ENCODE data around the gene ARG2. TPM values are rescaled to one million over a fixed set of nuclear protein-coding genes. Genes with fewer than 3 reads are reported as not detected.

Gene ARG2
- total and polyA plus RNA-seq, 2 of the 4 experiments (the other 2 are of a cell fraction) = 1.1 to 2.5 TPM

DNA sequence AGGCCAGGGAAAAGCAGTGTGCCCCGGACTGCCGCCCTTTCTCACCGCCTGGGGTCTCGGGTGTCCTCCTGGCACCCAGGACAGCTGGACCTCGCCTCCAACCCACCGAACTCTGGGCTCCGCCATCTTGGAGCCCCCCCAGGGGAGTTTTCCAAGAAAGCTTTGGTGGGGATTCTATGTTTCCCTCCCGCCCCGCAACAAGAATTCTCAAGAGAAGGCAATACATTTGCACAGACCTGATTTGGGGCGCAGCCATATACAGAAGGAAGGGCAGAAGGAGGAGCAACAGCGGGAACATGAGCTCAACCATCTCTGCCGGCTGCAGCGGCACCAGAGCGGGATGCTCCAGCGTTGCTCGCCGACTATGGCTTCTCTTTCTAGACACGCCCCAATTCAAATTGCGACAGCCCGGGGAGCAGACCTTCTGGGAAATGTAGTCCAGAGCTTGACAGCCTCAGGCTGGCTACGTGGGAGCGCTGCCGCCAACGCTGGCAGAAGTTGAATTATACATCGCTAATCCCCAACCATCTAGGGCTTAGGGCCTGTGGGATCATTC is 75.8 kb downstream of the ARG2 start, which contains the start of gene RDH11:
RDH11 (minus strand) TSS at position 371 of the 556 bp plus-strand sequence; CDS start at position 310, 61 bp downstream.
- Histone ChIP-seq H3K27me3 (ENCODE audit: control insufficient read depth, insufficient read depth, low read length) (no peaks in the 10 kb centered on the region), H2BK120ac (ENCODE audit: low read depth, low read length) (peak within 1 kb of the TSS; percentile 33), H3K4me1 (ENCODE audit: control insufficient read depth, insufficient read depth, low read length) (peaks cover 4% of the 10 kb centered on the region), H3K36me3 (ENCODE audit: control insufficient read depth, insufficient read depth, low read length) (peaks cover 13% of the 10 kb centered on the region), H3K9me3 (ENCODE audit: control insufficient read depth, insufficient read depth, low read length) (no peaks in the 10 kb centered on the region), H3K56ac (ENCODE audit: extremely low read depth, insufficient read depth, low read length) (peak within 1 kb of the TSS; percentile 48; the same call in 1 of the 2 replicates), H2AK9ac (replicated peaks; ENCODE audit: low read depth, low read length, poor library complexity) (peak within 1 kb of the TSS; percentile 80), H2BK15ac (ENCODE audit: low read depth, low read length) (no peak within 1 kb of the TSS), H3K9me1 (ENCODE audit: insufficient read depth, low read length) (peaks cover 7% of the 10 kb centered on the region), H4K8ac (ENCODE audit: low read depth in 2 of 2, low read length in 2 of 2) (peak within 1 kb of the TSS; percentile 10 to 66; a peak in 3 of 4 replicates), H3K4me2 (ENCODE audit: low read depth, low read length) (peak within 1 kb of the TSS; percentile 76), H3K79me1 (ENCODE audit: low read depth in 1 of 2, low read length in 2 of 2) (peaks cover 24 to 42% of the 10 kb centered on the region in 2 experiments), H3K9ac (ENCODE audit: low read depth, low read length) (peak within 1 kb of the TSS; percentile 61), H4K5ac (ENCODE audit: low read depth, low read length) (no peak within 1 kb of the TSS), H4K20me1 (ENCODE audit: insufficient read depth, low read length) (peaks cover 16% of the 10 kb centered on the region; the same call in 1 of the 2 replicates), H3K14ac (replicated peaks; ENCODE audit: low read depth, low read length) (peak within 1 kb of the TSS; percentile 81), H3K4me3 (ENCODE audit: insufficient read depth, low read depth, low read length) (peak within 1 kb of the TSS; percentile 75), H2AK5ac (ENCODE audit: low read depth, low read length) (peak within 1 kb of the TSS; percentile 84), H2BK5ac (ENCODE audit: low read depth, low read length, poor library complexity, severe bottlenecking) (peak within 1 kb of the TSS; percentile 55), H3K18ac (ENCODE audit: low read depth, low read length) (no peak within 1 kb of the TSS), H3K4ac (ENCODE audit: low read depth, low read length) (peak within 1 kb of the TSS; percentile 86), H4K91ac (ENCODE audit: insufficient read depth, low read depth, low read length) (peak within 1 kb of the TSS; percentile 59), H3K27ac (ENCODE audit: insufficient read depth, low read length) (peak within 1 kb of the TSS; percentile 31), H2BK20ac (ENCODE audit: low read depth, low read length) (no peak within 1 kb of the TSS; the same call in 1 of the 2 replicates), H3K23ac (ENCODE audit: low read depth, low read length) (peak within 1 kb of the TSS; percentile 84), H2AFZ (replicated peaks; ENCODE audit: low read length, poor library complexity) (peak within 1 kb of the TSS; percentile 90)
- no TSS peak for BruUV-seq (replicated peaks)
- DNase-seq (peak; percentile 89), ATAC-seq (ENCODE audit: low read depth) (peak; percentile 94)
- 0% methylated on average over 9 of the region's 25 CpGs; no CpG with 5 or more reads in 1 of the 2 experiments for WGBS, 2 experiments (ENCODE audit: extremely low coverage in 2 of 2, insufficient read length in 1 of 2)
- ChIA-PET POLR2A (ENCODE audit: unreplicated experiment) (no interaction called here), CTCF (interaction anchor here (1.0 kb wide), 1 partner anchor 9 kb away, joined by 7 read pairs; no protein-coding TSS in a partner anchor)
- TF ChIP-seq CHD1 (IDR thresholded peaks at IDR 0.05; ENCODE audit: low read depth, low read length) = no peak
- TF ChIP-seq, protein P1, sequence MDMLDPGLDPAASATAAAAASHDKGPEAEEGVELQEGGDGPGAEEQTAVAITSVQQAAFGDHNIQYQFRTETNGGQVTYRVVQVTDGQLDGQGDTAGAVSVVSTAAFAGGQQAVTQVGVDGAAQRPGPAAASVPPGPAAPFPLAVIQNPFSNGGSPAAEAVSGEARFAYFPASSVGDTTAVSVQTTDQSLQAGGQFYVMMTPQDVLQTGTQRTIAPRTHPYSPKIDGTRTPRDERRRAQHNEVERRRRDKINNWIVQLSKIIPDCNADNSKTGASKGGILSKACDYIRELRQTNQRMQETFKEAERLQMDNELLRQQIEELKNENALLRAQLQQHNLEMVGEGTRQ (IDR thresholded peaks at IDR 0.05; ENCODE audit: low read depth, low read length) = no peak
- no peak for TF ChIP-seq SMC3 (IDR thresholded peaks at IDR 0.05; ENCODE audit: low read depth, low read length)
- TF ChIP-seq CEBPB (IDR thresholded peaks at IDR 0.05; ENCODE audit: low read depth, low read length) = peak; percentile 99
- no peak for TF ChIP-seq MAZ (IDR thresholded peaks at IDR 0.05; ENCODE audit: borderline replicate concordance, low read depth, low read length)
- peak; percentile 82 for TF ChIP-seq MXI1 (IDR thresholded peaks at IDR 0.05; ENCODE audit: borderline replicate concordance, low read depth, low read length)
- no peak for TF ChIP-seq RFX5 (IDR thresholded peaks at IDR 0.05; ENCODE audit: low read depth, low read length)
- TF ChIP-seq BHLHE40 (IDR thresholded peaks at IDR 0.05; ENCODE audit: low read depth, low read length) = no peak
- TF ChIP-seq RAD21 (IDR thresholded peaks at IDR 0.05; ENCODE audit: low read length) = no peak
- no peak for TF ChIP-seq MAFK (IDR thresholded peaks at IDR 0.05; ENCODE audit: low read depth, low read length)
- TF ChIP-seq, protein P2, sequence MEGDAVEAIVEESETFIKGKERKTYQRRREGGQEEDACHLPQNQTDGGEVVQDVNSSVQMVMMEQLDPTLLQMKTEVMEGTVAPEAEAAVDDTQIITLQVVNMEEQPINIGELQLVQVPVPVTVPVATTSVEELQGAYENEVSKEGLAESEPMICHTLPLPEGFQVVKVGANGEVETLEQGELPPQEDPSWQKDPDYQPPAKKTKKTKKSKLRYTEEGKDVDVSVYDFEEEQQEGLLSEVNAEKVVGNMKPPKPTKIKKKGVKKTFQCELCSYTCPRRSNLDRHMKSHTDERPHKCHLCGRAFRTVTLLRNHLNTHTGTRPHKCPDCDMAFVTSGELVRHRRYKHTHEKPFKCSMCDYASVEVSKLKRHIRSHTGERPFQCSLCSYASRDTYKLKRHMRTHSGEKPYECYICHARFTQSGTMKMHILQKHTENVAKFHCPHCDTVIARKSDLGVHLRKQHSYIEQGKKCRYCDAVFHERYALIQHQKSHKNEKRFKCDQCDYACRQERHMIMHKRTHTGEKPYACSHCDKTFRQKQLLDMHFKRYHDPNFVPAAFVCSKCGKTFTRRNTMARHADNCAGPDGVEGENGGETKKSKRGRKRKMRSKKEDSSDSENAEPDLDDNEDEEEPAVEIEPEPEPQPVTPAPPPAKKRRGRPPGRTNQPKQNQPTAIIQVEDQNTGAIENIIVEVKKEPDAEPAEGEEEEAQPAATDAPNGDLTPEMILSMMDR (conservative IDR thresholded peaks at IDR 0.05; ENCODE audit: low read depth, low read length) = no peak
- no peak for TF ChIP-seq FOS (IDR thresholded peaks at IDR 0.05; ENCODE audit: low read depth, low read length)
- TF ChIP-seq, protein P3, sequence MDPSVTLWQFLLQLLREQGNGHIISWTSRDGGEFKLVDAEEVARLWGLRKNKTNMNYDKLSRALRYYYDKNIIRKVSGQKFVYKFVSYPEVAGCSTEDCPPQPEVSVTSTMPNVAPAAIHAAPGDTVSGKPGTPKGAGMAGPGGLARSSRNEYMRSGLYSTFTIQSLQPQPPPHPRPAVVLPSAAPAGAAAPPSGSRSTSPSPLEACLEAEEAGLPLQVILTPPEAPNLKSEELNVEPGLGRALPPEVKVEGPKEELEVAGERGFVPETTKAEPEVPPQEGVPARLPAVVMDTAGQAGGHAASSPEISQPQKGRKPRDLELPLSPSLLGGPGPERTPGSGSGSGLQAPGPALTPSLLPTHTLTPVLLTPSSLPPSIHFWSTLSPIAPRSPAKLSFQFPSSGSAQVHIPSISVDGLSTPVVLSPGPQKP (IDR thresholded peaks at IDR 0.05; ENCODE audit: borderline replicate concordance, low read depth, low read length) = no peak
- no peak for TF ChIP-seq NFE2L2 (IDR thresholded peaks at IDR 0.05; ENCODE audit: low read depth, low read length)
- TF ChIP-seq RCOR1 (IDR thresholded peaks at IDR 0.05; ENCODE audit: insufficient replicate concordance, low read length) = no peak
- peak; percentile 92 for TF ChIP-seq POLR2A (IDR thresholded peaks at IDR 0.05; ENCODE audit: low read depth, low read length)
- dilution Hi-C loops (cut with HindIII; ENCODE audit: low sequenced_read_pairs, unreplicated experiment) = no loop called here
- in situ Hi-C loops (cut with MboI; ENCODE audit: low sequenced_read_pairs) = no loop called here
- intact Hi-C loops (cut with micrococcal nuclease) = no loop called here

Data from IMR-90 (cell line).